SIG-M5 treated with dmso at 0.1 percent for 504 hours (cell line): ENCODE results near the gene SPIN2B.

Source experiments
- DNase-seq: peaks from one replicate; lab custom pipeline; 2025; ENCODE audit not compliant: unreplicated experiment; lab: John Stamatoyannopoulos, UW

Gene SPIN2B

GRCh38 chrX:57074458-57074857 is 46.9 kb downstream of the SPIN2B start:
- DNase-seq = no peak

GRCh38 chrX:57070185-57070984 is 51.0 kb downstream of the SPIN2B start:
- DNase-seq = no peak
